Measurements from ENCODE around the gene BORCS5. TPM values are rescaled to one million over a fixed set of nuclear protein-coding genes. Genes with fewer than 3 reads are reported as not detected.

Gene BORCS5
- total RNA-seq, 4 donors from 2014 or later, result 7.6 to 20.4 (median 10.0) TPM

- 76 to 89% methylated on average over 4 to 5 of the region's 5 CpGs for WGBS, 2 donors
- intact Hi-C loops (cut with DNase I), result no loop called here
- H3K36me3 ChIP-seq, result peaks cover 0 to 32% (median 0%) of the 10 kb centered on the region in 3 donors
- no peaks in the 10 kb centered on the region for H3K9me3 ChIP-seq
- DNase-seq, result no peak
- peak overlapping the region in 1 of 4 donors; percentile 40 for H3K27ac ChIP-seq
- TF ChIP-seq POLR2A (IDR thresholded peaks at IDR 0.05), result no peak
- no peak for TF ChIP-seq CTCF (IDR thresholded peaks at IDR 0.05)
- no peaks in the 10 kb centered on the region for H3K27me3 ChIP-seq
- peaks cover 0 to 11% (median 4%) of the 10 kb centered on the region in 3 donors for H3K4me1 ChIP-seq
- H3K4me3 ChIP-seq, result no peak overlapping the region
Observed at GRCh38 chr12:12365446-12365802, 8.5 kb downstream of the BORCS5 start.

DNA sequence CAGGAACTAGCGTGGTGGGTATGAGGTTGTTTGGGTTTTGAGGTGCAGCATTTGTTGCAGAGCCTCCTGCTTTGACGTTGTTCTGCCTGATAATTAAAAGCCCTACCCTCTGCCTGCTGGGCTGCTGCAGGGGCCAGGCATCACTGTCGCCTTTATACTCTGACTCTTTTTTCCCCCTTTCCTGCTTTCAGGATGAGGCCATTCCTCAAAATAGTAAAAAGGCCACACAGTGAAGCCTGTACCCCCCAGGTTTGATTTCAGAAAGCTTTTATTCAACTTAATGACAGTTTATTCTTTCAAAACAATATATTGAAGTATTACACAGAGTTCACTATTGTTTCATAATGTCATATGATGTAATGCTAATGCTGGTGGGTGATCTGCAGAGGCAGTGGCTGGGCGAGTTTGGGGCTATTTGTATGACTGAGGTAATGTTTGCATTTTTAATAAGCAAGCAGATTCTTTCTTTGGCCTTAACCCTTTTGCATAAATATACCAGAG is 9.1 kb downstream of the BORCS5 start:
- TF ChIP-seq POLR2A (IDR thresholded peaks at IDR 0.05) (no peak), CTCF (IDR thresholded peaks at IDR 0.05) (no peak)
- peaks cover 0 to 32% (median 0%) of the 10 kb centered on the region in 3 donors for H3K36me3 ChIP-seq
- H3K27me3 ChIP-seq, result no peaks in the 10 kb centered on the region
- H3K4me1 ChIP-seq, result peaks cover 0 to 11% (median 4%) of the 10 kb centered on the region in 3 donors
- no peaks in the 10 kb centered on the region for H3K9me3 ChIP-seq
- no peak overlapping the region for H3K4me3 ChIP-seq
- WGBS, 2 donors, result 47 to 54% methylated on average over 4 of the region's 4 CpGs
- intact Hi-C loops (cut with DNase I), result no loop called here
- DNase-seq, result no peak
- H3K27ac ChIP-seq, result peak overlapping the region in 1 of 4 donors; percentile 40

- no peaks in the 10 kb centered on the region for H3K9me3 ChIP-seq
- H3K27me3 ChIP-seq, result no peaks in the 10 kb centered on the region
- H3K36me3 ChIP-seq, result peaks cover 0 to 36% (median 0%) of the 10 kb centered on the region in 3 donors
- no peak for DNase-seq
- TF ChIP-seq POLR2A (IDR thresholded peaks at IDR 0.05) (no peak), CTCF (IDR thresholded peaks at IDR 0.05) (no peak)
- 88 to 90% methylated on average over 4 of the region's 4 CpGs for WGBS, 2 donors
- intact Hi-C loops (cut with DNase I), result no loop called here
- peaks cover 0 to 11% (median 4%) of the 10 kb centered on the region in 3 donors for H3K4me1 ChIP-seq
- H3K27ac ChIP-seq, result no peak overlapping the region
- no peak overlapping the region for H3K4me3 ChIP-seq
Observed at GRCh38 chr12:12366701-12367481, 10.0 kb downstream of the BORCS5 start.

- intact Hi-C loops (cut with DNase I), result no loop called here
- H3K27ac ChIP-seq, result no peak overlapping the region
- 90 to 94% methylated on average over 4 of the region's 4 CpGs for WGBS, 2 donors
- no peak for DNase-seq
- H3K36me3 ChIP-seq, result peaks cover 0 to 42% (median 0%) of the 10 kb centered on the region in 3 donors
- H3K27me3 ChIP-seq, result no peaks in the 10 kb centered on the region
- no peak overlapping the region for H3K4me3 ChIP-seq
- H3K4me1 ChIP-seq, result peaks cover 0 to 11% (median 4%) of the 10 kb centered on the region in 3 donors
- H3K9me3 ChIP-seq, result no peaks in the 10 kb centered on the region
- no peak for TF ChIP-seq CTCF (IDR thresholded peaks at IDR 0.05)
- no peak for TF ChIP-seq POLR2A (IDR thresholded peaks at IDR 0.05)
Observed at GRCh38 chr12:12367482-12367998, 10.7 kb downstream of the BORCS5 start.
